Lung (tissue), 12 donors: ENCODE results near the gene XYLT1. TPM values are rescaled to one million over a fixed set of nuclear protein-coding genes. Genes with fewer than 3 reads are reported as not detected.

Experiments
- ATAC-seq: fragments of 200-7000 bp; cut with Tn5 transposase; one replicate; pipeline ENCODE4 v1.9.1; 2020; ENCODE audit warnings: moderate number of reproducible peaks; ENCODE audit not compliant: insufficient read depth, low FRiP score
- DNase-seq, 3 donors: peaks; one replicate each; pipeline ENCODE4 v3.0.0-alpha.2; 2013 to 2017
- H3K27ac ChIP-seq, 2 donors: one replicate each; pipeline ENCODE4 v1.5.1; 2013; ENCODE audit warnings: mild to moderate bottlenecking in 2 of 2, moderate library complexity in 2 of 2, control low read depth in 1 of 2, inconsistent platforms in 1 of 2, low read depth in 1 of 2, low read length in 1 of 2
- H3K27me3 ChIP-seq, 3 donors: one replicate each; pipeline ENCODE4 v1.5.1; 2013; ENCODE audit warnings: low read length in 2 of 3; ENCODE audit not compliant: control insufficient read depth in 3 of 3, insufficient read depth in 3 of 3
- H3K36me3 ChIP-seq, 4 donors: one replicate each; pipeline ENCODE4 v1.5.1; 2013; ENCODE audit warnings: low read length in 4 of 4, mild to moderate bottlenecking in 1 of 4, moderate library complexity in 1 of 4; ENCODE audit not compliant: control insufficient read depth in 4 of 4, insufficient read depth in 4 of 4
- H3K4me1 ChIP-seq, 5 donors: one replicate each; pipeline ENCODE4 v1.5.1; 2013; ENCODE audit warnings: low read length in 5 of 5, mild to moderate bottlenecking in 2 of 5, moderate library complexity in 1 of 5; ENCODE audit not compliant: control insufficient read depth in 5 of 5, insufficient read depth in 5 of 5
- H3K4me3 ChIP-seq: one replicate; pipeline ENCODE4 v1.5.1; 2013; ENCODE audit warnings: mild to moderate bottlenecking, control low read depth, moderate library complexity
- H3K9ac ChIP-seq, 2 donors: one replicate each; pipeline ENCODE4 v1.5.1; 2013; ENCODE audit warnings: low read length in 2 of 2, control low read depth in 1 of 2; ENCODE audit not compliant: insufficient read depth in 1 of 2
- H3K9me3 ChIP-seq, 4 donors: one replicate each; pipeline ENCODE4 v1.5.1; 2013; ENCODE audit warnings: low read length in 3 of 4, mild to moderate bottlenecking in 1 of 4, moderate library complexity in 1 of 4; ENCODE audit not compliant: control insufficient read depth in 4 of 4, insufficient read depth in 3 of 4
- WGBS, 2 donors: extraction: QIAGEN DNeasy Blood & Tissue Kit; methylation state at CpG; one replicate each; pipeline ENCODE4 v1.1.7; 2013; 5-methylcytosine and 5-hydroxymethylcytosine counted together
- polyA plus RNA-seq, 2 donors: library from polyadenylated mRNA; stranded (reverse); fragments of 200-250 nt; gene quantifications; one replicate each; pipeline ENCODE4 v1.2.1, GENCODE V29; 2013
- total RNA-seq, 2 donors: library from RNA; depleted of rRNA in 1 of 2; stranded (reverse); fragments of >200 nt in 1 of 2; gene quantifications; one replicate each; pipeline ENCODE4 v1.2.1, GENCODE V29; 2014 to 2021
- TF ChIP-seq, protein P1 (sequence below): IDR thresholded peaks from 2 replicates; pipeline ENCODE4 v1.5.1; 2012; ENCODE audit warnings: mild to moderate bottlenecking; ENCODE audit errors: control extremely low read depth, extremely low read depth
- donor health status: control.
- donor health status: control.
- donor health status: Bipolar disorder and iron deficiency.
- donor health status: healthy.
- donor health status: DM: yes; HTN: yes; CAD: no.

XYLT1 gene
- total and polyA plus RNA-seq, 4 donors, result 1.4 to 11.5 (median 6.9) TPM

DNA sequence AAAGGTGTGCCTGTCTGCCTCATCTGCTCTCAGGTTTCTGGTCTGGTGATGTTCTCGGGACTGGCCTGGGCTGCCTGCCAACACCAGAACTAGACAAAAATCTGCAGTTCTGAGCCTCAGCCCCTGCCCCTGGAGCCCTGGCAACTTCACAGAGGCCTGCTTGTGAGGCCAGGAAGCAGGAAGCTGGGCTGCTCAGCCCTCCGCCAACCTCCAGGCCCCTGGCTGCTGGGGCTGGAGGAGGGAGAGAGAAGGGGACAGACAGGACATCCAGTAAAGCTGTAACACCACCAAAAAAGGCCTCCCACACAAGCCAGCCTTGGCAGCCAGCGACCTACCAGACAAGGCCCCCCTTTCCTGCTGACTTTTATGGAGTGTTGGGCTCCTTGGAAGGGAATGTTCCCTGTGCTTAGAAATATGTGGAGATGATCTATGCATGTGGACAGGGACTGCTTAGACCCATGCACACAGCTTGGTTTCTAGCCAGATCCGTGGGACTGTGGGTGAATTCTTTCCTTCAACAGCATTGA lies 157.6 kb downstream of the XYLT1 start:
- 42 to 47% methylated on average over 4 of the region's 4 CpGs for WGBS, 2 donors
- DNase-seq (peak; percentile 81 to 86 (median 82)), ATAC-seq (no peak)
- peak overlapping the region in 1 of 2 donors; percentile 43 for H3K27ac ChIP-seq
- H3K9ac ChIP-seq, result peak overlapping the region in 1 of 2 donors; percentile 19
- TF ChIP-seq, protein P1, sequence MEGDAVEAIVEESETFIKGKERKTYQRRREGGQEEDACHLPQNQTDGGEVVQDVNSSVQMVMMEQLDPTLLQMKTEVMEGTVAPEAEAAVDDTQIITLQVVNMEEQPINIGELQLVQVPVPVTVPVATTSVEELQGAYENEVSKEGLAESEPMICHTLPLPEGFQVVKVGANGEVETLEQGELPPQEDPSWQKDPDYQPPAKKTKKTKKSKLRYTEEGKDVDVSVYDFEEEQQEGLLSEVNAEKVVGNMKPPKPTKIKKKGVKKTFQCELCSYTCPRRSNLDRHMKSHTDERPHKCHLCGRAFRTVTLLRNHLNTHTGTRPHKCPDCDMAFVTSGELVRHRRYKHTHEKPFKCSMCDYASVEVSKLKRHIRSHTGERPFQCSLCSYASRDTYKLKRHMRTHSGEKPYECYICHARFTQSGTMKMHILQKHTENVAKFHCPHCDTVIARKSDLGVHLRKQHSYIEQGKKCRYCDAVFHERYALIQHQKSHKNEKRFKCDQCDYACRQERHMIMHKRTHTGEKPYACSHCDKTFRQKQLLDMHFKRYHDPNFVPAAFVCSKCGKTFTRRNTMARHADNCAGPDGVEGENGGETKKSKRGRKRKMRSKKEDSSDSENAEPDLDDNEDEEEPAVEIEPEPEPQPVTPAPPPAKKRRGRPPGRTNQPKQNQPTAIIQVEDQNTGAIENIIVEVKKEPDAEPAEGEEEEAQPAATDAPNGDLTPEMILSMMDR, result no peak
- H3K36me3 ChIP-seq, result no peaks in the 10 kb centered on the region
- H3K9me3 ChIP-seq, result no peaks in the 10 kb centered on the region
- H3K4me3 ChIP-seq, result no peak overlapping the region
- peaks cover 0 to 18% (median 6%) of the 10 kb centered on the region in 5 donors for H3K4me1 ChIP-seq
- no peaks in the 10 kb centered on the region for H3K27me3 ChIP-seq

DNA sequence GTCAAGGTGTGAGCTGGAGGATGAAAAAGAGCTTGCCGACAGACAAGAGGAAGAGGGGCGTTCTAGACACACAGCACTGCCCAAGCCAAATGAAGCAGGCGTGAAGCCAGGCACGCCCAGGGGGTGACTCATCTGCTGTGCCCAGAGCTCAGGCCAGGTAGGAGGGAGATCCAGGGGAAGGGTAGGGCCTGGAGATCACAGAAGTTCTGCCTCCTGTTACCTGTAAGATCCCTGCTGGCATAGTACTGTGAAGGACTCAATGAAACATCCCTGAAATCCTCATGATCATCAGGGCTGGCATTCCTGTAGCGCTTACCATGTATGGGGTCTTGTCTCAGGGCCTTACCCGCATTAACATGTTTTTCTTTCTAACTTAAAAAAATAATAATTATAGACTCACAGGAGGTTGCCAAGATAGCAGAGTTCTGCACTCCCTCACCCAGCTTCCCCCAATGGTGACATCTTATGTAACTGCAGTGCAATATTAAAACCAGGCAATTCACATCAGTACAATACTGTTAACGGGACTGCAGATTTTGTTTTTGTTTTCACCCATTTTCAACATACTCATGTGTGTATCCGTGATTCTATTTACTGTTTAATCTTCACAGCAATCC lies 158.6 kb downstream of the XYLT1 start:
- Histone ChIP-seq H3K9me3 (no peaks in the 10 kb centered on the region), H3K4me1 (peaks cover 0 to 21% (median 6%) of the 10 kb centered on the region in 5 donors), H3K9ac (no peak overlapping the region), H3K27me3 (no peaks in the 10 kb centered on the region), H3K36me3 (no peaks in the 10 kb centered on the region), H3K27ac (no peak overlapping the region), H3K4me3 (no peak overlapping the region)
- WGBS, 2 donors, result 76 to 79% methylated on average over 8 of the region's 8 CpGs
- ATAC-seq, result no peak
- TF ChIP-seq, protein P1, result no peak
- no peak for DNase-seq

DNA sequence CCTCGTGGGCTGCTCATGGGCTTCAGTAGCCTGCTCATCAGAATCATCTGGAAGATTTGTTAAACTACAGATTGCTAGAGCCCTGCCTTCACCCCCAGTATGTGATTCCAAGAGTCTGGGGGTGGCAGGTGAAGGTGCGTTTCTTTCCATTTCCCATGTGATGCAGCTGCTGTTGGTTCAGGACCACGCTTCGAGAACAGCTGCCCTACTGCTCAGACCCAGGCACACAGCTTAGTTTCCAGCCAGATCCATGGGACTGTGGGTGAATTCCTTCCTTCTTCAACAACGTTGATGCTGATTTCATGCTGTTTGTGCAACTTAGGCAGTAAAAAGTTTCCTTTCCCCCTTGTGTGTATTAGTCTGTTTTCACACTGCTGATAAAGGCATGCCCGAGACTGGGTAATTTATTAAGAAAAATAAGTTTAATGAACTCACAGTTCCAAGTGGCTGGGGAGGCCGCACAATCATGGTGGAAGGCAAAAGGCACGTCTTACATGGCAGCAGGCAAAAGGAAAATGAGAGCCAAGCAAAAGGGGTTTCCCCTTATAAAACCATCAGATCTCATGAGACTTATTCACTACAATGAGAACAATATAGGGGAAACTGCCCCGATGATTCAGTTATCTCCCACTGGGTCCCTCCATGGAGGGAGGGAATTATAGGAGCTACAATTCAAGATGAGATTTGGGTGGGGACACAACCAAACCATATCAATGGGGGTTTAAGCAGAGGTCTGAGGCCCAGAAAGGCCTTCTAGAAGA lies 159.2 kb downstream of the XYLT1 start:
- WGBS, 2 donors, result 72 to 83% methylated on average over 9 of the region's 9 CpGs
- Histone ChIP-seq H3K27ac (no peak overlapping the region), H3K9me3 (no peaks in the 10 kb centered on the region), H3K9ac (no peak overlapping the region), H3K4me1 (peaks cover 0 to 21% (median 6%) of the 10 kb centered on the region in 5 donors), H3K27me3 (no peaks in the 10 kb centered on the region), H3K4me3 (no peak overlapping the region), H3K36me3 (no peaks in the 10 kb centered on the region)
- TF ChIP-seq, protein P1, result no peak
- no peak for DNase-seq
- no peak for ATAC-seq
